ENCODE results near the gene PDXDC1.
"Not testable (repeated sequence)": the region's sequence is repeated elsewhere in the genome, so short reads cannot be mapped to it uniquely, and the experiment has no call there.

The PDXDC1 gene

DNA sequence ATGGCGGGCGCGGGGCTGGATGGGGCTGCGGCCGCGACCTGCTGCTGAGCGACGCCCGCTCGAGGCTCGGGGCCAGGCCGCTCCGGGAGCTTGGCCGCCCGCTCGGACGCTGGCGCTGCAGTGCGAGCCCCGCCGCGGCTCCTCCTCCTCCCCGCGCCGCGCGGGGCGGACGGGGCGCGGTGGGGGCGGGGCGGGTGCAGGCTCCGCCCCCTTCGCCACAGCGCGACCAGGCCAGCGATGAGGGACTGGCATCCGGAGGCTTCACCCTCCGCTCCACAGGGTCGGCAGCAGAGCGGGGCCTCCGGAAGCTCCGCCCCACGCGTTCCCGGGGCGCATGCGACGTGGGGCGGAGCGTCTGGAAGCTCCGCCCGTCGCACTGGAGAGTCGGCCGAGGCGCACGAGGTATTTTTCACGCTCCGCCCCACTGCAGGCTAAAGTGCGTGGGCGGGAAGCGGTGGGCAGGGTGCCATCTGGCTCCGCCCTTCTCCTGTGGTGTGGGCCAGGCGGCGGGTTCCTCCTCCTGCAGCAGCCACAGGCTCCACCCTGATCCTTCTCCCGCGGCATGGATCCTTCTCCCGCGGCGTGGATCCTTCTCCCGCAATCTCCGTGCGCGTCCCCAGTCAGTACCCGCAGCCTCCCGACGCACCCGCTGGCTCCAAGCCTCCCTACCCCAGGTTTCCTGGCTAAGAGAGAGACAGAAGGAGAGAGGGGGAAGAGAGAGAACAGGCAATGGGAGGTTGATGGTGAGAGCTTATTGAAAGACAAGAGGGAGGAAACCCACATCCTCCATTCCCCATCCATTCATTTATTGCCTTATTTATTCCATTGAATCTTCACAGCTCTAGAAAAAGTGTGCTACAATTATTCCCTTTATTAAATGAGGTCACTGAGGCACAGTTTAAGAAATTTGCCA is 180.1 kb downstream of the PDXDC1 start:
- H3K4me3 ChIP-seq (ENCODE audit: low read length), result peak overlapping the region; percentile 44

DNA sequence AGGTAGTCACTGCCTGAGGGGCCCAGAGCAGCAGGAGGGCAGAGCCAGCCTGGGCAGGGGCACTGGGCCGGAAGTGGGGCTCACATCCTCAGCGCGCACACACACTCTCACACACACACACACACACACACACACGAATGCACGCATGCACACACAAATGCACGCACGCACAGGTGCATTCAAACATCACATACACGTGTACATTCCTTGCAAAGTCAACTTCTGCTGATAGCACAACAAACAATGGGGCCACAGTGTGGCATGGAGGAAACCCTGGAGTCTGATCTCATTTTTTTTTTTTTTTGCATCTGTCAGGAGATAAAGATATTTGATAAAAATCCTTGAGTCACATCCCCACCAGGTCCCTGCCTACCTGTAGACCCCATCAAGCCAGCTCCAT is 182.8 kb downstream of the PDXDC1 start:
- not testable (repeated sequence) for H3K4me3 ChIP-seq (ENCODE audit: low read length); DNase-seq (ENCODE audit: low read depth)

More for the DNA sequence above, 180.1 kb downstream of the PDXDC1 start:
- DNase-seq (ENCODE audit: low read depth), result peak; percentile 90

DNA sequence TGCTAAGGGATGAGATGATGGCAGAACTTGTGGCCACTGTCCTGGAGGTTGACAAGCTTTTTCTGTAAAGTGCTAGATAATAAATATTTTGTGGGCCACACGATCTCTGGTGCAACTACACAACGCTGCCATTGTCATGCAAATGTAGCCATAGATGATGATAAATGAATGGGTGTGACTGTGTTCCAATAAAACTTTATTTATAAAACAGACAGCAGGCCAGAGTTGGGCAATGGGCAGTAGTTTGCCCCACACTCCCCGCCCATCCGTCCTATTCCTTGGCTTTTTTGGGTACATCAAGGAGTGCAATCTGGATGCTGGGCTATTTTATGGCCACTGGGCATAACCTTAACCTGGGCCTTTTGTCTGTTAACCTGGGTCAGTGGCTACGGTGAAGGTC is 184.8 kb downstream of the PDXDC1 start:
- H3K4me3 ChIP-seq (ENCODE audit: low read length); DNase-seq (ENCODE audit: low read depth): not testable (repeated sequence)

DNA sequence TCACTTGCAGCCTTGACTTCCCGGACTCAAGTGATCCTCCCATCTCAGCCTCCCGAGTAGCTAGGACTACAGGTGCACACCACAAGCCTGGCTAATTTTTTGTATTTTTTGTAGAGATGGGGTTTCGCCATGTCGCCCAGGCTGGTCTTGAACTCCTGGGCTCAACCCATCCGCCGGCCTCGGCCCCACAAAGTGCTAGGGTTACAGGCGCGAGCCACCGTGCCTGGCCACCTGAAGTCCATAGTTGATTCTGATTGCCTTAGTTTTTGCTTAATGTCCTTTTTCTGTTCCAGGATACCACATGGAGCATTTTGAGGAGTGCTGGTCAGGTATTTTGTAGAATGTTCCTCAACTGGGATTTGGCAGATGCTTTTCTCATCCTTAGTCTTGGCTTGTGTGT is 185.7 kb downstream of the PDXDC1 start:
- not testable (repeated sequence) for DNase-seq (ENCODE audit: low read depth); H3K4me3 ChIP-seq (ENCODE audit: low read length)

DNA sequence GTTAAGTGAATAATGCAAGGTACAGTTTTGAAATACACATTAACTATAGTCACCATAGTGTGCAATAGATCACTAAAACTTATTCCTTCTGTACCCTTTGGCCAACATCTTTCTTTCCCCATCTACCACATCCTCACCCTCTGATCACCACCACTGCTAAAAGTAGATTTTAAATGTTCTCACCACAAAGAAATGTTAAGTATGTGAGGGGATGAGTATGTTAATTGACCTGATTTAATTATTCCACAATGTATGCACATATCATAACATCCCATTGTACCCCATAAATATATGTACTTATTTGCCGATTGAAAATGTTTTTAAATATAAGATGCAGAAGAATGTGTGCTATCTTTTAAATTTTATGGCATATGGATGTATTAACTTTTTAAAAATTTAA is 188.2 kb downstream of the PDXDC1 start:
- not testable (repeated sequence) for DNase-seq (ENCODE audit: low read depth); H3K4me3 ChIP-seq (ENCODE audit: low read length)

DNA sequence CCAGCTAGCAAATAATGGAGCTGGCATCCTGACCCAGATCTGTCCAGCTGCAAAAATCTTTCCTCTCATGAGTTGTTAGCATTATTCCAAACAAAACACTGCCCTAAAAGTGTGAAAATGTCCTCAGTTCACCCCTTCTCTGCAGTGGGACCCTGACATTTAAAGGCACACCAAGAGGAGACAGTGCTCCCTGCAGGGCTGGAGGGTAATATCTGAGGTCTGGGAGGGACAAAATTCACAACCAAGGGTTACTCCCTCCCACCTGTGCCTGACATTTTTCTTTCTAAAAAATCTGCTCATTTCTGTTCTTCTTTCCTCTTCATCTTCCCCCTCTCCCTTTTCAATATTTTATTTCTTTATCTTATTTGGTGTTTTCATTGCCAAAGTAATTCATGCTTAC is 191.4 kb downstream of the PDXDC1 start:
- not testable (repeated sequence) for DNase-seq (ENCODE audit: low read depth); H3K4me3 ChIP-seq (ENCODE audit: low read length)

DNA sequence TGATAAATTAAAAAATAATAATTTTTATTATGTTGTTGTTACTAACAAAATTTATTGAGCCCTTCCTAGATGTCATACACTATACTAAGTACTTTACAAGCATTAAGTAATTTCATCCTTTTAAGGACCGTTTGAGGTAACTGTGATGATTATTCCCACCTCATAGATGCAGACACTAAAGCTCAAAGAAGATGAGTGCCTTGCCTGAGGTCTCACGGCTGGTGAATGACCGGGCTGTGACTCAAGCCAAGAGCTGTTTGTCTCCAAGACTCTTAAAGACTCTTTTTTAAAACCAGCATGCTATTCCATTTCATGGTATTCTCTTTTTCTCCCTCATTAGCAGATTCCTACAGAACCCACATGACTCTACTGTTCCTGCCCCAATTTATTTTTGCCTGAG is 193.5 kb downstream of the PDXDC1 start:
- not testable (repeated sequence) for DNase-seq (ENCODE audit: low read depth); H3K4me3 ChIP-seq (ENCODE audit: low read length)

DNA sequence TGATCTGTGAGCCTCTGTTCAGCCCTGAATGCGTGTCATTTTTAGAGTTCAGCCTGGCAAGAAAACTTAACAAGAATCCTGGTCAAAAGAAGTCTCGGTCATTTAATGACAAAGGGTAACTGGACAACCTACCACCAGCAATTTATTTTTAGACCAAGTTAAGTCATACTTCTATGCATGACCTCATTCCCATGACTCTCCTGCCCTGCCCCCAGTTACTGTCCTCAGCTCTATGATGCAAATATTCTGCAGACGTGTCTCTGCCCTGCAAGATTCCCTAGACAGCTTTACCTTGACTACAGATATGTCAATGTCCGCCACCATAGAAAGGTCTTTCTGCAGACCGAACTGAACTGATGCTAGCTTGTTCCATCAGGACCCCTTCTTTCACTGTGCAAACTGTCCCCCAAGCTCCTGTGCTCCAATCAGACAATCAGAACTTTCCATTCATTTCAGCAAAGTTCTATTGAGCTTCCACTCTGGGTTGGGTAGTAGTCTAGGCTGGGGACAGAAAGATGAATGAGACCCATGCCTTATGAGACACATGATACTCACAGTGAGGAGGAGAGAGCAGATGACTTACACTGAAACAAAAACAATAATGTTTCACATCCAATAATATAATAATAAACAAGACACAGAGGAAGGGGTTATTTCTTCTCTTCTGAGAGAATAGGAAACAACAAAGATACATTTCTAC is 194.3 kb downstream of the PDXDC1 start:
- H3K4me3 ChIP-seq (ENCODE audit: low read length); DNase-seq (ENCODE audit: low read depth): not testable (repeated sequence)

DNA sequence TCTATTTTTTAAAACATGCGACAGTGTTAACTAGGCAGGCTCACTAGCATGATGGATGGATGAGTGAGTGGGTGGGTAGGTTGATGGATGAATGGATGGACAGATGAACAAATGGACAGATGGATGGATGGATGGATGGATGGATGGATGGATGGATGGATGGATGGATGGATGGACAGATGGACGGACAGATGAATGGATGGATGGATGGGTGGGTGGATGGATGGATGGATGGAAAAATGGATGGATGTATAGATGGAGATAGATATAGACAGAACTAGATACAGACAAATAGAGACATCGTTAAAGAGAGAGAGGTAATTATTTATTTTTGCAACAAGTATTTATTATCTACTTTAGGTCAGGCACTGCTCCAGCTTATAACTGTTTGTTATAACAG is 205.1 kb downstream of the PDXDC1 start:
- not testable (repeated sequence) for DNase-seq (ENCODE audit: low read depth); H3K4me3 ChIP-seq (ENCODE audit: low read length)

DNA sequence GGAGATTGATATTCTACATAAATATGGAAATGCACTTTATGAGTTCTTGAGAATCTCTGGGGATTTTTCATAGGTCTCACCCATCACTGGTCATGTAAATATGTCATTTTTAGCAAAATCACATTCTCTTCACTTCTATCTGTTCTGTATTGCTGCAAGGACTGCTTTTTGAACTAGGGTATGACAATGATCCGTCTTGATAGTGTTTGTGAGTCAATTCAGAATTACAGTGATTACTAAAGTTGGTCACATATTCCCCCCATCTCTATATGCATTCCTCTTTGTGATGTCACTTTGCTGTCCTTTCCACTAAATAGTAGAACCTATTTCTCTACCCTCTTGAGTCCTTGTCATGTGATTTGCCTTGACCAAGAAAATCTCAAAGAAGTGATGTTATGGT is 206.1 kb downstream of the PDXDC1 start:
- DNase-seq (ENCODE audit: low read depth); H3K4me3 ChIP-seq (ENCODE audit: low read length): not testable (repeated sequence)

DNA sequence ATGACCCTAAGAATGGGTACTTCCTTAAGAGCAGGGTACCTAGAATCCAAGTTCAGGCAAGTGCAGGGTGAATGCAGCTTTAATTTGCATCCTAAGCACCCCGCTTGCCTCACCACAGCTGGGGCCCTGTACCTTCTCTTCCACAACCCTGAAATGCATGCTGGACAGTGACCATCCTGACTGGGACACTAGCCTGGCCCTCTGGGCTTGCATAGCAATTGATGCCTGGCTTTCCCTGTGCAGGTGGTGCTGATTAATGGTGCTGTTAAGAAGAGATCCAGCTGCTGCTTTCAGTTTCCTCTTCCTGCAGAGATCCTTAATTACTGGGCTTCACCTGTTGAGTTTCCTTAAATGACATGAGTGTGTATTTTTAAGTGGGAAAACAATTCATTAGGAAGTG is 209.2 kb downstream of the PDXDC1 start:
- DNase-seq (ENCODE audit: low read depth), result not testable (repeated sequence)

More for the DNA sequence above, 209.2 kb downstream of the PDXDC1 start:
- H3K4me3 ChIP-seq (ENCODE audit: low read length), result not testable (repeated sequence)
